Activated CD8-positive, alpha-beta memory T cell treated with anti-CD3 and anti-CD28 coated beads, Interleukin-2, amount 50 U/mL, for 24 hours (primary cell): ENCODE measurements around the gene MAP4.
"Not testable (repeated sequence)": the region's sequence is repeated elsewhere in the genome, so short reads cannot be mapped to it uniquely, and the experiment has no call there.

Experiments used
- DNase-seq: peaks from one replicate; pipeline ENCODE4 v3.0.0-alpha.2; 2020; ENCODE audit errors: extremely low read depth

MAP4 gene

GRCh38 chr3:47846186-47846879, 169.9 kb downstream of the MAP4 start:
- no peak for DNase-seq

- no peak for DNase-seq
Measured at GRCh38 chr3:47841786-47842349, 174.3 kb downstream of the MAP4 start.

- DNase-seq = no peak
Measured at GRCh38 chr3:47838503-47838902, 177.7 kb downstream of the MAP4 start.

GRCh38 chr3:47836986-47837385, 179.2 kb downstream of the MAP4 start:
- DNase-seq = no peak

- DNase-seq = not testable (repeated sequence)
Measured at GRCh38 chr3:47829482-47829881, 186.7 kb downstream of the MAP4 start.

GRCh38 chr3:47825590-47825989, 190.6 kb downstream of the MAP4 start:
- DNase-seq = no peak

GRCh38 chr3:47824541-47825473, 191.4 kb downstream of the MAP4 start:
- DNase-seq = peak; percentile 39

- DNase-seq = no peak
Measured at GRCh38 chr3:47817609-47818008, 198.6 kb downstream of the MAP4 start.

GRCh38 chr3:47813551-47814177, 202.6 kb downstream of the MAP4 start:
- no peak for DNase-seq

- no peak for DNase-seq
Measured at GRCh38 chr3:47804577-47804976, 211.6 kb downstream of the MAP4 start.

- no peak for DNase-seq
Measured at GRCh38 chr3:47803480-47804025, 212.7 kb downstream of the MAP4 start.

- peak; percentile 62 for DNase-seq
Measured at GRCh38 chr3:47802734-47803479, 213.3 kb downstream of the MAP4 start, which contains the start of gene DHX30. TSS of gene DHX30 (plus strand) at chr3:47803138. CDS start at chr3:47810684, 7,546 bp downstream.
